HTR-8/SVneo (cell line): ENCODE data around the gene SMYD3.
A peak's percentile ranks its signal among the peaks of the same experiment; 100 is the strongest.

ENCODE experiments used
- DNase-seq: peaks from one replicate; pipeline ENCODE4 v3.0.0; 2011; ENCODE audit warnings: low spot score, mixed read lengths; ENCODE audit not compliant: insufficient read length
- FAIRE-seq: peaks from 2 replicates; lab custom pipeline; 2011; peaks lifted over from hg19 to GRCh38; lab: Jason Lieb, UNC

SMYD3 gene

DNA sequence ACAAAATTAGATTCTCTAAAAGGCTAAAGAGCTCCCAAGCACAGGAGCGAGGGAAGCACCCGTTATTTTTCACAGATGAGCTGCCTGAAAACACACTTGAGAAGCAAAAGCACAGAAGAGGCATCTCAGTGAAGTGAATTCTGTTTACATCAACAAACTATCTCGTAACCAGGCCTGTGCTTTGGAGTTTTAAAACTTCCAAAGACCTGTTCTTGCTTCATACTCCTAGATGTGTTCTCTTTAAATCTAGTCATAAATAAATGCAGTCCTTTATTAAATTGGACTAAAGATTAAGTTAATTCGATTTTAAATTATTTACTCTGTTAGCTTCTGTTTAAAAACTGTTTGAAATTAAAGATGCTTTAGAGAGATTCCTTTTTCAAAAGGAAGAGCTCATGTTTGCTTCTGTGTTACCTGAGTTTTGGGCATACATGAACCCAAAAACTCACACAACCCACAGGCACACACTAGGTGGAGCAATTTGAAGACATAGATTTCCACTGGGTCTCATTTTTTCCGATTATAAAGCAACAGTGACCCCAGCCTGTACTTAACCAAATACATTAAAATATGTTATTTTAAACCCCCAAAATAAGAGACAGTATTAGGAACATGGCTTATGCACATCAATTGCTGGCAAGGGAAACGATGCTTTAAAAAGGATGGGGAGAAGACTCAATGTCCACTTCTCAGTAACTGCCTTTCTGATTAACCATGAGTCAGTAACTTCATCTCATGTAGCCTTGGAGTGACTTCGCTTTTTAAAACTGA is 648.2 kb downstream of the SMYD3 start:
- FAIRE-seq (no peak), DNase-seq (no peak)

DNA sequence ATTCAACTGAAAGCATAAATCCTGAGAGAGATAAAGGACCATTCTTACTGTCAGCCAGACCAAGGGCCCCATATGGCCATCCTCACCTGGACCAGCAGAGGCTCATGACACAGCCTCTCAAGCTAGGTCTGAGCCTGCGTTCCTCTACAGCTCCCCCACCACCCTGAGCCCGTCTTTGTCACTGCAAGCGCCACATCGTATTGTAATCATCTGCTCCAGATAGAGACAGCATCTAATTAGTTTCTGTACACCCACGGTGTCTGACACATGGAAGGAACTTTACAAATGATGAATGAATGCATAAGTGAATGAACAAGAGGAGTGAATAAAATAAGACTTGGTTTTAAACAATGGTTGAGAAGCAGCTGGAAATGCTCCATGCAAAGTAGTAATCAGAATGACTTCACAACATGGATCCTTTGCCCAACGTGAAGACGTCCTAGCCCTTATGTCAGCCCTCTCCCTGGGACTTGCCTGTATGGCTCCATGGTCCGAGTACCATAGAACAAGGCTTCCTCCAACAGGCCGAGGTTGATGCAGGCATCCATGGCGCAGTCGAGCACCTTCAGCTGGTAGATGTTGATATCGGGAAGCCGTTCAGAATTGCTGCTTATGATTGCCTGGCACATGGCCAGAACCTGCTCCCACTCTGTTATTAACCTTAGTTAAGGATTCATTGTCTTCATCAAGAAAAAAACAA is 648.9 kb downstream of the SMYD3 start:
- no peak for FAIRE-seq
- no peak for DNase-seq

DNA sequence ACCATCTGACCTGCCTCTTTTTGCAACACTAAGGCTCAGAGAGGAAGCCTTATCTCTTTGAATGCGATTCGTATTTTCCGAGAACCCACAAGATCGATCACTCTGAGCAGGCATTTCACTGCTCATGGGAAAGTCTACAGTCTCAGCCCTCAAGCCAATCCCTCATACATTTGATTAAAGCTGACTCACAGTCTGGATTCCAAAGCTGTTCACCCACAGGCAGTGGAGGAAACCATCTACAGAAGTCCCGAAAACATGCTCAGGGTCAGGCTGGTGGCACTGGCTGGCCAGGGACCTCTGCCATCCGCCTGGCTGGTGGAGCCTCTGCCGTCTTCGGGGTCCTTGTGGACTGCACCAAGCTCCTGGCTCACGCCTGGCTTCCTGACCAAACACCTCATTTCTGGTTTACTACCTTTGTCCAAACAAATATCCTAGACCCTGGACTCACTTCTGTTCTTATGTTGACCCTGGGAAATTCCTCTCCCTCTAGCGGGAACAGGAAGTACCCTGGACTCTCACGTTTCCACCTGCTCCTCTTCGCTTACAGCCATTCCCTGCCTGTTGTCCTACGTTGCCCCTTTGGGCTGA is 650.0 kb downstream of the SMYD3 start:
- DNase-seq, result peak; percentile 21
- no peak for FAIRE-seq

DNA sequence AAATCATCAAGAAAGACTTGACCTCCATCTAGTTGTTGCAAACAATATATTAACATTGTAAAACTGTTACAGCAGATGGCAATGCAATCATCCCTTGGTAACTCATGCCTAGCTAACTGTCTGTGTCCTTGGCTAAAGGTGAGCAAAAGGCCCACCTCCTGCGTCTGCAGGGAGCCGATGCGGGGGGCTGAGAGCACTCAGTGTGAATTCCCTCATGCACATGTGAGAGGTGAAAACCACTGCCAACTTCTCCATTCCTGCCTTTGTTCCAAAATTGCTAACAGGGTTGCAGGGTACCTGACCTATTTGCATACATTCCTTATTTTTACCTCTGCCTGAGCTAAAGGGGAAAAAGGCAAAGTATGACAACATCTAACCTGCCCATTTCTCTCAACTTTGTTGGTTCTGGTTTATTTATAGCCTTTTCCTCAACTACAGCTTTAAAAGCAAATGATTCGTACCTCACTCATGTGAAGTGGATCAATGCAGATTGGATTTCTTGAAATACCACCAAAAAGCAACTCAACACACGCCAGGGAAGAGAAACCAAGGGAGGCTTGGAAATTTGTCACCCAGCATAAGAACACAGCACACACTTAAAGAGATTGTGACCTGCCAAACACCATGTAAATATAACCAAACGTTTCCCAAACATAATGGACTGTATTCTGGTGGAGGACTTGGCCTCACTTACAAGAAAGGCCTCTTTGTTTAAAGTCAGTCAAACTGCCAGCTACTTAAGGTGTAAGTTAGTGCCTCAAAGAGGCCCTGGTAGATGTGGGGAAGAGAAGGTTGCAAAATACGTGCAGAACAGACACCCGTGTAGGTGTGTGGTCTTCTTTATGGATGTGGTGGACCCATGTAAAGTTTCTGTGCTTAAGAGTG is 651.0 kb downstream of the SMYD3 start:
- FAIRE-seq (no peak), DNase-seq (no peak)

DNA sequence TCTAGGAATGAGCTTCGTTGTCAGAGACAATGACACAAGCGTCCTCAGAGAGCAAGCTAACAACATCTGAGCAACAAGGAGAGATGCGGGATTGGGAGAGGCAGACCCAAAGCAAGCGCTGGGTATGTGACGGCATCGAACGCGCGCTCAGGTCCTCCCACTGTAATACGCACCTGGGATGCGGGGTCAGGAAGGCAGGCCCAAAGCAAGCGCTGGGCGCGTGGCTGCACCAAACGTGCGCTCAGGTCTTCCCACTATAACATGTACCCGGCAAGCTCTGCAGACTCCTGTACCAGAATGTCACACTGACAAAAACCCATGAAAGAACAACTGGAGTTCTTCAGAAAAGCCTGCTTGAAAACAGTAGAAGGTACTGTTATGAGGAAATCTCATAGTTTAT is 653.8 kb downstream of the SMYD3 start:
- no peak for FAIRE-seq
- no peak for DNase-seq

DNA sequence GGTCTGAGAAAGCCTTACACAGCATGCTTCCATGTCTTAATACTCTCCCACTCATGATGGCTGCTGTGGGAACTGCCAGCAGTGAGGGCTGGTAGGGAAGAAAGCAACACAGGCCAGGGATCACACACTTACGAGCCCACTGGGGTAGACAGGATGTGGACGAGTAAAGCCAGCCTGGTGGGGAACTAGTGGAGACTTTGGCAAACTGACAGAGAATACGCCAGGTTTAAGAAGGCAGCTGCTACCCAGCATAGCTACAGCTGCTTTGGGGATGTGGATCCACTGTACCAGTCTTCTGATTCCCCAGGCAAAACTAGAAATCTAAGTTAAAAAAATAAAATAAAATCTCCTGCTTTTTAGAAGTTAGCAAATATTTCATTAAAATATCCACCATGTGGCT is 664.0 kb downstream of the SMYD3 start:
- DNase-seq (no peak), FAIRE-seq (no peak)

DNA sequence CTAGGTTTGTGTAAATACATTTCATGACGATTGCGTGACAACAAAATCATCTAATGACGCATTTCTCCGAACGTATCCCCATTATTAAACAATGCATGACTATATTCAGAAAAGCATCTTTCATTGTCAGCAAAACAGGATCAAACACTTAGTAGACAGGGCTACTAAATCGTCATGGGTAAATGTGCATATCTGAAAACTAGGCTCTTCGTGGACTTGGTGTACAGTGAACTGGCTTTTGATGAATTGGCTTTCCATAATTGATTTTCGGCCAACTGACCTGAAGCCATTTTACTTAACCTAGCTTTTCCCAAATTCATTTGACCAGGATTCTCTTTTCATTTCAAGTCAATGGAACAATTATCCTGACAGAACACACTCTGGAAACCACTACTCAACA is 665.0 kb downstream of the SMYD3 start:
- FAIRE-seq (no peak), DNase-seq (no peak)

DNA sequence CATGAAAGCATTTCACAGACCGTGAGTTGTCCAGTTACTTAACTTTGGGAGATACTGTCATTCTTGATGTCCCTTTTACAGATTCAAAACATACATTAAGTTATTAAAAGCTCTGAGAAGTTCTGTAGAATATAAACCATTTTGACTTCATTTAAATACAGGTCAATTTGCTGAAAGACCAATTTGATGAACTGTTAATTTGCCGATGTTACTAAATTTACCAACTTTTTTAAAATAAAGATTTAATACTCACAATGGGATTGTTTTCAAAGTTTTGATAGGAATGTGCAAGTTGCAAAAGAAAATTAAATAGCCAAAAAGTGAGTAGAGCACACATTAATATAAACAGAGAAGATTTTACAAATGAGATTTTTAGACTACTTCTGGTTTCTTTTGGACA is 666.1 kb downstream of the SMYD3 start:
- DNase-seq, result no peak
- no peak for FAIRE-seq

DNA sequence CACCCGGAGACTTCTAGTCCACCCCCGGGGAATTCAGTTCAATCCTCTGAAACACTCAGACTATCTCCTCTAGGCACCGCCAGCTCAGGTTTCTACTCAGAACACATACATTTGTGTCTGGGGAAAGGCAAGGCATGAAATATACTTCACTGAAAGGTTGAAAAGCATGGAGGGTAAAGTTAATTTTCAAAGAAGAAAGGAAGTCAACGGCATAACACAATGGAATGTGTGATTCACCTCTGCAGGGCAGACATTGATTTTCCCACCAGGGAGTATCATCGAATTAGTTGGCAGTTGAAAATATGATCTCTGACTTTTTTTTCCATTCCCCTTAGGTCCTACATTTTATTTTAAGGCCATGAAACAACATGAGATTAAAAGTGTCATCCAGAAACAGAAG is 669.4 kb downstream of the SMYD3 start:
- DNase-seq (peak; percentile 37), FAIRE-seq (no peak)

DNA sequence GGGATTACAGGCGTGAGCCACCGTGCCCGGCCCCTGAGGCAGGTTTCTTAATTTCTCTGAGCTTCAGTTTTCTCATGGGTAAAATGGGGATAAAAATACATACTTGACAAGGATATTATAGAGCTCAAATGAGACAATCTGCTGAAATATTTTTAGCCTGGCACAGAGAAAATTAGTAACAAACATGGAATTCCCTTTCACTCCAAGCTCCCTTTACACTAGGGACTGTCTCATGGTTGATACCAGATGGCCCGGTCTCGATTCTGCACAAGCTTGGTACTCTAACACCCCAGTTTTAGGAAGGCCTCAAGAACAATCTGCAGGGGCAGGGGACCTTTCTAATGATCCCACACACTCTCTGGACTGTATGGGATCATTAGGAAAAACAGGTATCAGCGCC is 671.7 kb downstream of the SMYD3 start:
- DNase-seq (no peak), FAIRE-seq (no peak)

DNA sequence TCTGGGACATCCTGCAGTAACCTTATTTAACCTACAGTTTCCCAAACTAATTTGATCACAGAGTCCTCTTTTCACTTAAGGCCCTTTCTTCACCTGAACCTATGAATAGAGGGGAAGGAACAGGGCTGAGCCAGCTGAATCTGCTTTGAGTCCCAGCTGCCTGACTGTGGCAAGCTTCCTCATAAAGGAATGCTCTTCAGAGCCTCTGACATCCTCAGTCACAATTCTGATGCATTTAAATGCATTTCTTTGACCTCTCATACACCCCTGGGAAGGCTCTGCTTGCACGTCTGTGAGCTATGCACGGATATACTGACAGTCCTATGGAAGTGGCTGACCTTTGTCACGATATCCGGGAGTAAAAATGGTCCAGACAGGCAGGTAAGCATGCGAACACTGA is 673.1 kb downstream of the SMYD3 start:
- FAIRE-seq, result no peak
- DNase-seq, result no peak

DNA sequence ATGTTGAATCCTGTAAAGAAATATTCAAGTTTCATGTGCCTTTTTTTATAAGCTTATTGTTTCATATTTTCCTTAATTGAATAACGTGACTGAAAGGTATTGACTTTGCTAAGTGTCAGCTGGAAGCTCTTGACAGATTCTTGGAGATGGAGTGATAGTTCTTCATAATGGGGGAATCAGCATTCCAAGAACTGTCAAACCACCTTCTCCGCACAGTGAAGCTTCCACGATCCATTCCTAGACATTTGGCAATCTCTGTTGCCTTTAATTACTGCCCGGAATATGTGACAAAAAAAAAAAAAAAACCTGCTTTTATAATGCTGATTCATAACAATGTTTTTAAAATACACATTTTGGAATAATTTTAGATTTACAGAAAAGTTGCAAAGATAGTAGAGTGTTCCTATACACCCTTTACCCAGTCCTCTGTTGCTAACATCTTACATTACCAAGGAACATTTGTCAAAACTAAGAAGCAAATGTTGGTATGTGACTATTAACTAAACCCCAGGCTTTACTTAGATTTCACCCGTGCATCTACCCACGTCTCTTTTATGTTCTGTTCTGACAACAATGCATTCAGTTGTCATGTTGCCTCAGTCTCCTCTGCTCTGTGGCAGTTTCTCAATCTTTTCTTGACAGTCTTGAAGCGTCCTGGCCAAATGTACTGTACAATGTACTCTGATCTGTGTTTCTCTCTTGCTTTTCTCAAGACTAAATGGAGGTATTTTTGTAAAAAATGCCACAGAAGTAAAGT is 674.1 kb downstream of the SMYD3 start:
- FAIRE-seq (no peak), DNase-seq (no peak)

DNA sequence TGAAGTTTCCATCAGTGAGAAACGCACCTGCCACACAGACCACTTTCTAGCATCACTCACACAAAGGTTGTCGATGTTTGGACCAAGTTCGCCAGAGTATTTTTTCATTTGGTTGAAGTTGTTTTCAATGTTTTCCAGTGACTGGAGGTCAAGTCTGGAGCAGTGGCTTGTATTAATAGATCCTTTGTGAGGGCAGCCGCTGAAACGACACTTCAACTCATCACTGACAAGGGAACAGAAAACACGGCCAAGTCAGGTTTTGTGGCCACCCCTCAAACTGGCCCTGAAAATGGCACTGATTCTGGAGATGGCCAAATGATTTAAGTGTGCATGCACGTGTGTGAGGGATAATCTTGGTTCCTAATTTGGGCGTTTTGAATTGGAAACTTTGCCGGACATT is 675.6 kb downstream of the SMYD3 start:
- DNase-seq, result no peak
- no peak for FAIRE-seq

DNA sequence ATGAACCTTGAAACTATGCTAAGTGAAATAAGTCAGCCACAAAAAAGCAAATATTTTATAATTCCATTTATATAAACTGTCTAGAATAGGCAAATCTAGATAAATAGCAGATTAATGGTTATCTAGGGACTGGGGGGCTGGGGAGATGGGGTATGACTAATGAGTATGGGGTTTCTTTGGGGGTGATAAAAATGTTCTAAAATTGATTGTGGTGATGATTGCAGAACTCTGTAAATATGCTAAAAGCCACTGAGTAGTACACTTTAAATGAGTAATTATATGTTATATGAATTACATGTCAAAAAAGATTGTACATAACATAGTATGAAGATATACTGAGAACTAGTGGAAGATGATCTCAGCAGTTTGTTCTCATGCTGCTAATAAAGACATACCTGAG is 677.3 kb downstream of the SMYD3 start:
- DNase-seq (no peak), FAIRE-seq (no peak)

DNA sequence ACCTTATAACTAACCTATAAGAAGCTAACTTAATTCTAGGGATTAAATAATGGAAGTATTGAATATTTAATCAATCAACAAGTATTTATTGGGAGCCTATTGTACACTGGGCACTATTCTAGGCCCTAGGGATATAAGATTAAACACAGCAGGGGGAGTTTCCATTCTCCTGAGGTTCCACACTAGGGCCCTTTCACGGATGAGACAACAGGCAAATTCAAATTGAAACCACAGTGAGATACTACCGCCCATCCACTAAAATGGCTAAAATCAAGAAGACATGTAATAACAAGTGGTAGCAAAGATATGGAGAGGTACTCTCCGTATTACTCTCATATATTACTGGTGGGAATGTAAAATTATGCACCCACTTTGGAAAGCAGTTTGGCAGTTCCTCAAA is 677.9 kb downstream of the SMYD3 start:
- FAIRE-seq, result no peak
- no peak for DNase-seq

DNA sequence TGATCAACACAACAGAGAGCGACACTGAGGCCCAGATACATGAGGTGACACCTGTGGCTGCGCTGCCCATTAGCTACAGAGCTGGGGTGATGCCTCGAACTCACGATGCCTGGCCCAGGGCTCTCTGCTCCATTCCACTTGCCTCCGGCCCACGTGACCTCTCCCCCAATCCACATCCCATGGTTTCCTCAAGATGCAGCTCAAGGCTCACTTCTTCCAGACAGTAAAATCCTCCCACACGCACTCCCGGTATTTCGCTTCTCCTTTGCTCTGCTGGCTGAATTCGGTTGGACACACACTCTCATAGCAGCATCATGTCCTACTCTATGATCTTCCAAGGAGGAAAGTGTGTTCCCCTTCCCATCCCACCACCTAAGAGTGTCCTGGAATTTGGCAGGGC is 679.8 kb downstream of the SMYD3 start:
- DNase-seq, result no peak
- FAIRE-seq, result no peak

DNA sequence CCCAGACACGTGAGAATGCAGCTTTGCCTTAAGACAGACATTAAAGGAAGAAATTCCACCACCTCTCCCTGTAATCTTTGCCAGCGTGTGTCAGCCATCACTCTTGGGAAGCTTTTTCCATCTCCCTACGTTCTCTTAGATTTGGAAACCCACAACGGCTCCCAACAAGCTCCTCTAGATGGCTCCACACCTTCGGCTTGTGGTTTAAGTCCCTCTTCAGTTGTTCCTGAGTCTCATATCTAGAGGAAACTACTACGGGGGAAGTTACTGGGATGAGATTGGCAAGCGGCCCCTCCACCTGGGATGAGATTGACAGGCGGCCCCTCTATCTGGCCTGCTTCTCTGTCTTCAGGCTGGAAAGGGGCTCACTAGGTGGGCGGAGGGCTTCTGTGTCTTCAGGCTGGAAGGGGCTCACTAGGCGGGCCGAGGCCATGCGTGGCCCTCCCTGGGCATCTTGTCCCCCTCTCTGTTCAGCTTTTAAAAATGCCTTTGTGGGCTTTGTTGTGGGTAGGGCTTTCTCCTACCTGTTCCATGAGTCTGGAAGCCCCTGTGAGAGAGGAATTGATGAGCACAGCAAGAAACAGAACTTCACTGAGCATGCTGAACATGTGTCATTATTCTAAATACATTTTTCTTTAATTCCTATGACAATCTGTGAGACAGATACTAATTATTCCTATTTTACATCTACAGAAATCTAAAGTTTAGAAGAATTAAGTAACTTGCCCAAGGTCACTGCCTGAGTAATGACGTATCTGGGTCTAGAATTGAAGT is 681.8 kb downstream of the SMYD3 start:
- peak; percentile 24 for DNase-seq
- no peak for FAIRE-seq

DNA sequence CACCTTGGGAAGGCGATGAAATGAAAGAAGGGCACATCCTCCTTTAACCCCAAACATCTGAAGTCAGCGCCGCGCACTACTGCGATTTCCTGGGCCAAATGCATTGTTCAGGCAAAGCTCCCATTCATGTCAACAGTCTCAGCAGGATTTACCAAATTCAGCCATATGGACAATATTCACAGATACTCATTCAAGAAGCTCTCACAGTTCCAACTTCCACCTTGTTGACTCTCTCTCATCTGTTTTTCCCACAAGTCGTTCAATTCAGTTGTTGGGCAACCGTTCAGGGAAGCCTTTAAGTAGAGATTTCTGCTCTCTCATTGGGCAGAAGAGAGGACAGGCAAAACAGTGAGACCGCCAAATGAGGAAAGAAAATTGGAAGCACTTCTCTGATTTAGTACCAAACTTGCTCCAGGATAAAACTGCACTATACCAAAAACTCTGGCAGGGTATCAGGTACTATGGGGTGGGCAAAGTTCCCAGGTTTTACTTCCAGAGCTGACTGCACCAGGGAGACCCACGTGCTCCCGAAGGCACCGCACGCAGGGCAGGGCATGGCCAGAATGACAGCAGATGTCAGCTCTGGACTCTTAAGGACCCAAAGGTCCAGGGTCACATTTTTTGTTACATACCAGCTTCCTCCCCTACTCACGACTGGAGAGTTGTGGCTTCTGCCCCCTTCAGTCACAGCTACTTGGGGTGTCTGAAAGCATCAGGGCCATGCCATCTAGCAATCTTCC is 683.5 kb downstream of the SMYD3 start:
- no peak for DNase-seq
- FAIRE-seq, result no peak

DNA sequence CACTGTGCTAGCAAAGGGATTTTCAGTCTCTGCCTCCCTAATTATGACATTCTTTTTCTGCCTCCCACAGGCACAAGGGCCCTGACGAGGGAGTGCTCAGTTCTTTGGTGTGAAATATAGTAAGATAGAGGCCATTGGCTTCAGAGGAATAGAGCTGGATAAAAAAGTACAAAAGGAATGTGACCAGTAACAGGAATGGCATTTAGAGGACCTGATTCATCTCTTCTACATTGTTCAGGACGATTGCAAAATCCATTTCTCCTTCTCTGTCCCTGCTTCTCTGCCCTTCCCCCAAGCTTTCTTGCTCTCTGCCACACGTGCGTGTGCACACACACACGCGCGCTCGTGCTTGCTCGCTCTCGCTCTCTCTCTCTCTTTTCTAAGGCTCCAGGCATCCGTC is 684.1 kb downstream of the SMYD3 start:
- DNase-seq, result peak; percentile 87
- FAIRE-seq, result peak; percentile 80
